ENCODE measurements around the gene POLR3F.
"Not testable (repeated sequence)": the region's sequence is repeated elsewhere in the genome, so short reads cannot be mapped to it uniquely, and the experiment has no call there.

- TF ChIP-seq, protein P1, sequence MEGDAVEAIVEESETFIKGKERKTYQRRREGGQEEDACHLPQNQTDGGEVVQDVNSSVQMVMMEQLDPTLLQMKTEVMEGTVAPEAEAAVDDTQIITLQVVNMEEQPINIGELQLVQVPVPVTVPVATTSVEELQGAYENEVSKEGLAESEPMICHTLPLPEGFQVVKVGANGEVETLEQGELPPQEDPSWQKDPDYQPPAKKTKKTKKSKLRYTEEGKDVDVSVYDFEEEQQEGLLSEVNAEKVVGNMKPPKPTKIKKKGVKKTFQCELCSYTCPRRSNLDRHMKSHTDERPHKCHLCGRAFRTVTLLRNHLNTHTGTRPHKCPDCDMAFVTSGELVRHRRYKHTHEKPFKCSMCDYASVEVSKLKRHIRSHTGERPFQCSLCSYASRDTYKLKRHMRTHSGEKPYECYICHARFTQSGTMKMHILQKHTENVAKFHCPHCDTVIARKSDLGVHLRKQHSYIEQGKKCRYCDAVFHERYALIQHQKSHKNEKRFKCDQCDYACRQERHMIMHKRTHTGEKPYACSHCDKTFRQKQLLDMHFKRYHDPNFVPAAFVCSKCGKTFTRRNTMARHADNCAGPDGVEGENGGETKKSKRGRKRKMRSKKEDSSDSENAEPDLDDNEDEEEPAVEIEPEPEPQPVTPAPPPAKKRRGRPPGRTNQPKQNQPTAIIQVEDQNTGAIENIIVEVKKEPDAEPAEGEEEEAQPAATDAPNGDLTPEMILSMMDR (IDR thresholded peaks at IDR 0.05), result not testable (repeated sequence)
- not testable (repeated sequence) for TF ChIP-seq POLR2A, POLR2AphosphoS5 (IDR thresholded peaks at IDR 0.05)
Observed at GRCh38 chr20:18526761-18527160, 59.6 kb downstream of the POLR3F start.
